ENCODE measurements around the gene CENATAC. TPM values are rescaled to one million over a fixed set of nuclear protein-coding genes. Genes with fewer than 3 reads are reported as not detected.
"Not testable (repeated sequence)": the region's sequence is repeated elsewhere in the genome, so short reads cannot be mapped to it uniquely, and the experiment has no call there.

CENATAC gene
- total RNA-seq, 1 experiment from 2014 or later: 88.0 TPM

- Histone ChIP-seq H3K9ac (ENCODE audit: low read length) (no peak overlapping the region), H3K9me3 (ENCODE audit: low read length) (no peaks in the 10 kb centered on the region), H3K4me3 (ENCODE audit: low read length) (no peak overlapping the region), H2AFZ (ENCODE audit: low read length) (no peak overlapping the region), H3K27ac (ENCODE audit: low read length) (no peak overlapping the region), H3K4me1 (ENCODE audit: insufficient read depth, low read length) (peaks cover 2% of the 10 kb centered on the region; the same call in 1 of the 2 replicates), H3K36me3 (ENCODE audit: low read depth, low read length) (no peaks in the 10 kb centered on the region), H3K27me3 (ENCODE audit: low read length) (no peaks in the 10 kb centered on the region), H4K20me1 (ENCODE audit: low read length) (no peaks in the 10 kb centered on the region), H3K9me2 (replicated peaks; ENCODE audit: low read length) (no peaks in the 10 kb centered on the region), H3F3A (ENCODE audit: low read length, unreplicated experiment) (no peaks in the 10 kb centered on the region), H3K79me2 (ENCODE audit: low read length) (no peaks in the 10 kb centered on the region), H3K4me2 (ENCODE audit: low read length) (no peak overlapping the region)
- no peak for TF ChIP-seq EZH2phosphoT487 (IDR thresholded peaks at IDR 0.05; ENCODE audit: borderline replicate concordance, low read length)
- TF ChIP-seq, protein P1, sequence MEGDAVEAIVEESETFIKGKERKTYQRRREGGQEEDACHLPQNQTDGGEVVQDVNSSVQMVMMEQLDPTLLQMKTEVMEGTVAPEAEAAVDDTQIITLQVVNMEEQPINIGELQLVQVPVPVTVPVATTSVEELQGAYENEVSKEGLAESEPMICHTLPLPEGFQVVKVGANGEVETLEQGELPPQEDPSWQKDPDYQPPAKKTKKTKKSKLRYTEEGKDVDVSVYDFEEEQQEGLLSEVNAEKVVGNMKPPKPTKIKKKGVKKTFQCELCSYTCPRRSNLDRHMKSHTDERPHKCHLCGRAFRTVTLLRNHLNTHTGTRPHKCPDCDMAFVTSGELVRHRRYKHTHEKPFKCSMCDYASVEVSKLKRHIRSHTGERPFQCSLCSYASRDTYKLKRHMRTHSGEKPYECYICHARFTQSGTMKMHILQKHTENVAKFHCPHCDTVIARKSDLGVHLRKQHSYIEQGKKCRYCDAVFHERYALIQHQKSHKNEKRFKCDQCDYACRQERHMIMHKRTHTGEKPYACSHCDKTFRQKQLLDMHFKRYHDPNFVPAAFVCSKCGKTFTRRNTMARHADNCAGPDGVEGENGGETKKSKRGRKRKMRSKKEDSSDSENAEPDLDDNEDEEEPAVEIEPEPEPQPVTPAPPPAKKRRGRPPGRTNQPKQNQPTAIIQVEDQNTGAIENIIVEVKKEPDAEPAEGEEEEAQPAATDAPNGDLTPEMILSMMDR (conservative IDR thresholded peaks at IDR 0.05; ENCODE audit: low read depth, low read length): no peak
- no peak for TF ChIP-seq EZH2 (IDR thresholded peaks at IDR 0.05; ENCODE audit: low read length, unreplicated experiment)
- ATAC-seq (no peak), DNase-seq (no peak)
- ChIA-PET POLR2A (ENCODE audit: unreplicated experiment) (no interaction called here), CTCF (no interaction called here)
- intact Hi-C loops (cut with micrococcal nuclease): no loop called here
- BruUV-seq (replicated peaks): no TSS peak
These were observed 36.7 kb upstream of the CENATAC start for GRCh38 chr11:118961189-118961588.

DNA sequence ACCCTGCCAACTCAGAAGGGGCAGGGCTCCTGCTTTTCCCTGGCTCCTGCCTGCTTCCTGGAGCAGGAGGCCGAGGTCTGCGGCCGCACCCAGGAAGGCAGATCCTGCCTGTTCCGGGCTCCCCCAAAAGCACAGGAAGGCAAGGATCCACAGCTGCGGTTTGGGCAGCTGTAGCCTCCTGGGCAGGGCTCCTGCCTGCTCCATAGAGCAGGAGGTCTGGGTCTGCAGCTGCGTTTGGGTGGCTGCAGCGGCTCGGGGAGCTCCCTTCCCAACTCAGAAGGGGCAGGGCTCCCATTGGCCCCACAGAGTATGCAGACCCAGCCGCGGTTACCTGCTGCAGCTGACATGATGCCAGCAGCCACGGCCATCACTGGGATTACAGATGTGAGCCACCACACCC is 36.3 kb upstream of the CENATAC start:
- no TSS peak for BruUV-seq (replicated peaks)
- no peaks in the 10 kb centered on the region for H3K79me2 ChIP-seq (ENCODE audit: low read length)
- H3K9me3 ChIP-seq (ENCODE audit: low read length): no peaks in the 10 kb centered on the region
- TF ChIP-seq EZH2 (IDR thresholded peaks at IDR 0.05; ENCODE audit: low read length, unreplicated experiment): no peak
- TF ChIP-seq, protein P1 (conservative IDR thresholded peaks at IDR 0.05; ENCODE audit: low read depth, low read length): no peak
- no peak for TF ChIP-seq EZH2phosphoT487 (IDR thresholded peaks at IDR 0.05; ENCODE audit: borderline replicate concordance, low read length)
- intact Hi-C loops (cut with micrococcal nuclease): no loop called here
- DNase-seq (no peak), ATAC-seq (no peak)
- no peak overlapping the region for H3K4me2 ChIP-seq (ENCODE audit: low read length)
- H3K4me1 ChIP-seq (ENCODE audit: insufficient read depth, low read length): no peaks in the 10 kb centered on the region
- H3K9me2 ChIP-seq (replicated peaks; ENCODE audit: low read length): no peaks in the 10 kb centered on the region
- no peaks in the 10 kb centered on the region for H3K27me3 ChIP-seq (ENCODE audit: low read length)
- no peak overlapping the region for H2AFZ ChIP-seq (ENCODE audit: low read length)
- ChIA-PET POLR2A (ENCODE audit: unreplicated experiment) (no interaction called here), CTCF (no interaction called here)
- no peak overlapping the region for H3K4me3 ChIP-seq (ENCODE audit: low read length)
- H3K27ac ChIP-seq (ENCODE audit: low read length): no peak overlapping the region
- H3K9ac ChIP-seq (ENCODE audit: low read length): no peak overlapping the region
- no peaks in the 10 kb centered on the region for H3K36me3 ChIP-seq (ENCODE audit: low read depth, low read length)
- H3F3A ChIP-seq (ENCODE audit: low read length, unreplicated experiment): no peaks in the 10 kb centered on the region
- no peaks in the 10 kb centered on the region for H4K20me1 ChIP-seq (ENCODE audit: low read length)

DNA sequence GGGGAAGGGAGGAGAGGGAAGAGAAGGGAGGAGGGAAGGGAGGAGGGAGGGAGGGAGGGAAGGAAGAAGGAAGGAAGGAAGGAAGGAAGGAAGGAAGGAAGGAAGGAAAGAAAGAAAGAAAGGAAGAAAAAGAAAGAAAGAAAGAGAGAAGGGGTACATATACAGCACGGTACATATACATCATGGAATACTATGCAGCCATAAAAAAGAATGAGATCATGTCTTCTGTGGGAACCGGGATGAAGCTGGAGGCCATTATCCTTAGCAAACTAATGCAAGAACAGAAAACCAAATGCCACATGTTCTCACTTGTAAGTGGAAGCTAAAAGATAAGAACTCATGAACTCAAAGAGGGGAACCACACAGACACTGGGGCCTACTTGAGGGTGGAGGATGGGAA is 28.4 kb upstream of the CENATAC start:
- CTCF ChIA-PET: not testable (repeated sequence)

More for the DNA sequence above, 28.4 kb upstream of the CENATAC start:
- H3K27ac ChIP-seq (ENCODE audit: low read length); H3K27me3 ChIP-seq (ENCODE audit: low read length); H3K4me1 ChIP-seq (ENCODE audit: insufficient read depth, low read length); H3K79me2 ChIP-seq (ENCODE audit: low read length); H4K20me1 ChIP-seq (ENCODE audit: low read length); H3K36me3 ChIP-seq (ENCODE audit: low read depth, low read length); H3K9me2 ChIP-seq (replicated peaks; ENCODE audit: low read length); H3F3A ChIP-seq (ENCODE audit: low read length, unreplicated experiment); ATAC-seq; POLR2A ChIA-PET (ENCODE audit: unreplicated experiment); BruUV-seq (replicated peaks); H3K9me3 ChIP-seq (ENCODE audit: low read length); H3K4me3 ChIP-seq (ENCODE audit: low read length); intact Hi-C loops (cut with micrococcal nuclease); DNase-seq; H2AFZ ChIP-seq (ENCODE audit: low read length); H3K9ac ChIP-seq (ENCODE audit: low read length); H3K4me2 ChIP-seq (ENCODE audit: low read length): not testable (repeated sequence)

Measured in PC-3 (cell line).